ENCODE measurements around the gene C1GALT1. TPM values are rescaled to one million over a fixed set of nuclear protein-coding genes. Genes with fewer than 3 reads are reported as not detected.

C1GALT1 gene
- total and polyA plus RNA-seq, 9 of the 15 experiments (the other 6 are each of a cell fraction or from before 2014, with no cell fraction given), result 5.0 to 33.2 (median 24.1) TPM

DNA sequence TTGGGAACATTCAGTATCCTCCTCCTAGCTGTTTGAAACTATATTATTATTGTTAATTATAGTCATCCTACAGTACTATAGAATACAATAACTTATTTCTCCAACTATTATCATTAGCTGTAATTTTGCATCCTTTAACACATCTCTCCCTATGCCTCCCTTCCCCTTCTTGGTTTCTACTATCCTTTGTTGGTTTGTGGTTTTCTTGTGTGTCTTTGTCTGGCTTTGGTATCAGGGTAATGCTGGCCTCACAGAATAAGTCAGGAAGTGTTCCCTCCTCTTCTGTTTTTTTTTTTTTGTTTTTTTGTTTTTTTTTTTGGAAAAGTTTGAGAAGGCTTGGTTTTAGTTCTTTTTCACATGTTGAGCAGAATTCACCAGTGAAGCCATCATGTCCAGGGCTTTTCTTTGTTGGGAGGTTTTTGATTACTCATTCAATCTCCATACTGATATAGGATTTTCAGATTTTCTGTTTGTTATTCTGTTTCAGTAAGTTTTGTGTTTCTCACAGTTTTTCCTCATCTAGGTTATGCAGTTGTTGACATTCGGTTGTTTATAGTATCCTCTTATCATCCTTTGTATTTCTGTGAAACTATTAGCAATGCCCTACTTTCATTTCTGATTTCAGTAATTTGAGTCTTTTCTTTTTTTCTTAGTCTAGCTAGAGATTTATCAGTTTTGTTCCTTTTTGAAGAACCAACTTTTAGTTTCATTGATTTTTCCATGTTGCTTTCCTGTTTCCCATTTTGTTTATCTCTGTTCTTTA lies 21.6 kb downstream of the C1GALT1 start:
- H2AFZ ChIP-seq (ENCODE audit: low read depth, low read length), result no peak overlapping the region
- H3K36me3 ChIP-seq (ENCODE audit: control insufficient read depth, insufficient read depth, low read length), result no peaks in the 10 kb centered on the region
- H3K27me3 ChIP-seq (ENCODE audit: control insufficient read depth in 2 of 2, insufficient read depth in 2 of 2, low read length in 2 of 2), result no peaks in the 10 kb centered on the region
- DNase-seq (ENCODE audit: extremely low read depth in 1 of 4, low spot score in 3 of 4), result no peak
- no peaks in the 10 kb centered on the region for H3K9me1 ChIP-seq (ENCODE audit: control insufficient read depth, insufficient read depth, low read length)
- H3K79me2 ChIP-seq (ENCODE audit: control insufficient read depth, insufficient read depth, low read length), result peaks cover 75% of the 10 kb centered on the region
- no peak overlapping the region for H3K9ac ChIP-seq (ENCODE audit: insufficient read depth in 1 of 2, low read depth in 2 of 2, low read length in 2 of 2)
- no peak overlapping the region for H3K27ac ChIP-seq (ENCODE audit: extremely low read depth, low read depth, low read length)
- TF ChIP-seq EHMT2 (IDR thresholded peaks at IDR 0.05) (no peak), ZNF347 (CRISPR knock-in tag; IDR thresholded peaks at IDR 0.05; ENCODE audit: low read depth) (no peak), HOXB6 (CRISPR knock-in tag; IDR thresholded peaks at IDR 0.05; ENCODE audit: borderline replicate concordance) (no peak), ZFP1 (CRISPR knock-in tag; IDR thresholded peaks at IDR 0.05) (no peak), ELF2 (CRISPR knock-in tag; IDR thresholded peaks at IDR 0.05) (no peak), FOXP4 (CRISPR knock-in tag; IDR thresholded peaks at IDR 0.05; ENCODE audit: borderline replicate concordance) (no peak), NR4A1 (CRISPR knock-in tag; IDR thresholded peaks at IDR 0.05) (no peak), NR4A1 (tag; IDR thresholded peaks at IDR 0.05) (no peak), SRSF9 (IDR thresholded peaks at IDR 0.05; ENCODE audit: borderline replicate concordance, low read depth, low read length) (no peak), ZNF316 (IDR thresholded peaks at IDR 0.05) (no peak), ZNF217 (CRISPR knock-in tag; IDR thresholded peaks at IDR 0.05) (no peak), TBP (optimal IDR thresholded peaks at IDR 0.05; ENCODE audit: low read depth, low read length) (no peak), ZNF695 (CRISPR knock-in tag; IDR thresholded peaks at IDR 0.05) (no peak), RBM22 (IDR thresholded peaks at IDR 0.05; ENCODE audit: low read depth, low read length, poor library complexity, severe bottlenecking) (no peak), FOXJ3 (CRISPR knock-in tag; IDR thresholded peaks at IDR 0.05) (no peak), NCOR1 (IDR thresholded peaks at IDR 0.05) (no peak), MBD2 (IDR thresholded peaks at IDR 0.05; ENCODE audit: borderline replicate concordance, low read depth) (no peak), CREBBP (IDR thresholded peaks at IDR 0.05; ENCODE audit: low read depth, low read length) (no peak), TEAD1 (CRISPR knock-in tag; IDR thresholded peaks at IDR 0.05) (no peak)
- TF ChIP-seq, protein P1, sequence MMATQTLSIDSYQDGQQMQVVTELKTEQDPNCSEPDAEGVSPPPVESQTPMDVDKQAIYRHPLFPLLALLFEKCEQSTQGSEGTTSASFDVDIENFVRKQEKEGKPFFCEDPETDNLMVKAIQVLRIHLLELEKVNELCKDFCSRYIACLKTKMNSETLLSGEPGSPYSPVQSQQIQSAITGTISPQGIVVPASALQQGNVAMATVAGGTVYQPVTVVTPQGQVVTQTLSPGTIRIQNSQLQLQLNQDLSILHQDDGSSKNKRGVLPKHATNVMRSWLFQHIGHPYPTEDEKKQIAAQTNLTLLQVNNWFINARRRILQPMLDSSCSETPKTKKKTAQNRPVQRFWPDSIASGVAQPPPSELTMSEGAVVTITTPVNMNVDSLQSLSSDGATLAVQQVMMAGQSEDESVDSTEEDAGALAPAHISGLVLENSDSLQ (IDR thresholded peaks at IDR 0.05), result no peak
- H3K9me3 ChIP-seq (replicated peaks; ENCODE audit: control insufficient read depth, insufficient read depth, low read depth, low read length), result no peaks in the 10 kb centered on the region
- CTCF ChIA-PET (ENCODE audit: low intra/inter-chr PET ratio), result no interaction called here
- ATAC-seq, result no peak
- intact Hi-C loops (cut with micrococcal nuclease), result no loop called here
- no TSS peak for BruUV-seq (replicated peaks)
- H3K4me2 ChIP-seq (ENCODE audit: insufficient read depth, low read length), result no peak overlapping the region
- POLR2A ChIA-PET, result no interaction called here
- H3K4me3 ChIP-seq, result no peak overlapping the region
- FAIRE-seq, result no peak
- H3K4me1 ChIP-seq (replicated peaks in 1 of 2; ENCODE audit: control insufficient read depth in 2 of 2, insufficient read depth in 2 of 2, low read length in 2 of 2), result peaks cover 4 to 6% of the 10 kb centered on the region in 2 experiments; a peak in 3 of 5 replicates
- WGBS (ENCODE audit: insufficient coverage, low coverage, missing lambda C conversion rate), result 79% methylated on average over 1 of the region's 1 CpG
- in situ Hi-C loops (cut with MboI), result no loop called here
- H4K20me1 ChIP-seq (replicated peaks; ENCODE audit: control insufficient read depth, insufficient read depth, low read length), result no peaks in the 10 kb centered on the region

Data from K562 (cell line).